DND-41 (cell line): ENCODE measurements around the gene COPZ1.

ENCODE experiments used
- ATAC-seq: fragments of 200-7000 bp; cut with Tn5 transposase; 3 replicates; pipeline ENCODE4 v1.9.1; 2021; ENCODE audit warnings: low read depth; ENCODE audit not compliant: insufficient read depth
- DNase-seq: peaks from one replicate; pipeline ENCODE4 v3.0.0-alpha.2; 2020
- H2AFZ ChIP-seq: 2 replicates; pipeline ENCODE4 v1.6.0; 2012; ENCODE audit warnings: low read depth, low read length
- H3K27ac ChIP-seq: 2 replicates; pipeline ENCODE4 v1.5.1; 2012; ENCODE audit warnings: low read length, inconsistent platforms
- H3K27me3 ChIP-seq: fragments of 200-600 bp; sonication (generic); 2 replicates; pipeline ENCODE4 v1.6.0; 2012; ENCODE audit warnings: low read length, mild to moderate bottlenecking, inconsistent platforms; ENCODE audit not compliant: insufficient read depth, poor library complexity
- H3K36me3 ChIP-seq: 2 replicates; pipeline ENCODE4 v1.5.1; 2012; ENCODE audit warnings: low read length, inconsistent platforms; ENCODE audit not compliant: insufficient read depth
- H3K4me1 ChIP-seq: 2 replicates; pipeline ENCODE4 v1.5.1; 2012; ENCODE audit warnings: mild to moderate bottlenecking, low read length; ENCODE audit not compliant: insufficient read depth
- H3K4me2 ChIP-seq: 2 replicates; pipeline ENCODE4 v1.6.0; 2012; ENCODE audit warnings: mild to moderate bottlenecking, moderate library complexity, low read length, inconsistent platforms; ENCODE audit not compliant: insufficient read depth
- H3K4me3 ChIP-seq, 2 experiments: fragments of 200-600 bp in 1 of 2; shearing (Covaris generic) in 1 of 2; 2 replicates each; pipeline ENCODE4 v1.5.1; 2012 to 2016; ENCODE audit warnings: inconsistent platforms in 2 of 2, low read length in 2 of 2, mild to moderate bottlenecking in 2 of 2, low read depth in 1 of 2, moderate library complexity in 1 of 2
- H3K79me2 ChIP-seq: 2 replicates; pipeline ENCODE4 v1.6.0; 2012; ENCODE audit warnings: low read length, inconsistent platforms; ENCODE audit not compliant: insufficient read depth
- H3K9ac ChIP-seq: 2 replicates; pipeline ENCODE4 v1.6.0; 2012; ENCODE audit warnings: low read depth, mild to moderate bottlenecking, inconsistent platforms, low read length, moderate library complexity
- H3K9me3 ChIP-seq: 2 replicates; pipeline ENCODE4 v1.5.1; 2012; ENCODE audit warnings: low read length, moderate library complexity, mild to moderate bottlenecking, inconsistent platforms; ENCODE audit not compliant: insufficient read depth, severe bottlenecking
- H4K20me1 ChIP-seq: 2 replicates; pipeline ENCODE4 v1.6.0; 2012; ENCODE audit warnings: low read length; ENCODE audit not compliant: insufficient read depth
- CTCF ChIP-seq: IDR thresholded peaks from 2 replicates; pipeline ENCODE4 v1.5.1; 2012; ENCODE audit warnings: borderline replicate concordance, low read length, moderate library complexity, mild to moderate bottlenecking; ENCODE audit not compliant: poor library complexity, severe bottlenecking; ENCODE audit errors: extremely low read depth
- EZH2 ChIP-seq: IDR thresholded peaks from 3 replicates; pipeline ENCODE4 v1.6.1; 2012; ENCODE audit warnings: borderline replicate concordance, low read depth, mild to moderate bottlenecking, moderate library complexity, low read length, inconsistent platforms; ENCODE audit not compliant: severe bottlenecking

COPZ1 gene

DNA sequence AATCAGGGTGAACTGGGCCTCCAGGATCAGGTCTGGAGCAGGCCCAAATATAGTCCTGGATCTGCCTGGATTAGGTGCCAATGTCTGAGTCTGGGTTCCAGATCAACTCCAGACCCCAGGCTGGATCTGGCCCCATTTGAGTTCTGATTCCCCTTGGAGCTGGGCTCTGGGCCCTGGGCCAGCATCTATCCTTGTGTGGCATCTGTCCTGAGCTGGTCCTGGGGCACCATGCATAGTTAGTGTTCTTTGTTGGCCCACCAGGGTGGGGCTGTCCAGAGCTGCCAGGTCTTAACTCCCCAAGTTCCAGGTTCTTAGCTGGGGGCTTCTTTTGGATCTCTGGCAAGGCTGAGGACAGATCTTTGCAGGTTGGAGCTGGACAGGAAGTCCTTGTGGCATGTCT is 70.6 kb downstream of the COPZ1 start:
- peaks cover 61% of the 10 kb centered on the region for H3K36me3 ChIP-seq
- no peak overlapping the region for H3K9ac ChIP-seq
- H3K9me3 ChIP-seq = no peaks in the 10 kb centered on the region
- H3K27me3 ChIP-seq = no peaks in the 10 kb centered on the region
- H3K4me1 ChIP-seq = no peaks in the 10 kb centered on the region
- H3K27ac ChIP-seq = no peak overlapping the region
- 0 out of 2 replicates have a peak, but pooled peaks cover 2% of the 10 kb centered on the region for H4K20me1 ChIP-seq
- no peak overlapping the region for H3K4me2 ChIP-seq
- ATAC-seq (no peak), DNase-seq (no peak)
- H2AFZ ChIP-seq = no peak overlapping the region
- no peak for TF ChIP-seq EZH2
- TF ChIP-seq CTCF = no peak
- no peak overlapping the region for H3K4me3 ChIP-seq
- no peaks in the 10 kb centered on the region for H3K79me2 ChIP-seq

DNA sequence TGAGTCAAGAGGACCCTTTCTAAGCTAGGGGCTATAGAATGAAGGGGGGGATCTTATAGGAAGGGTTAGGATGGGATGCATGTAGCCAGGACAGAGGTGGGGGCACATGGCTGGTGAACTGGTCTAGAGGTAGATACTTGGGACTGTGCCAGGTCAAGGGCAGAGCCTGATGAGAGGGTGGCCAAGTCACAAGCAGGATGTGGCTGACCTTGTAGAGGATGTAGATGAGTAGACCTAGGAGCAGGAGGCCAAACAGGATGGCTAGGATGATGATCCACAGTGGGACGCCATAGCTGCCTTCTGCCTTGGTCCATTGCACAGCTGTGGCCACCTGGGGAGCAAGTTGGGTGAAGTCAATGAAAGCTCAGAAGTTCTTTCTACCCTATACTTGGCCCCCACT is 72.2 kb downstream of the COPZ1 start:
- H4K20me1 ChIP-seq = 0 out of 2 replicates have a peak, but pooled peaks cover 2% of the 10 kb centered on the region
- no peaks in the 10 kb centered on the region for H3K9me3 ChIP-seq
- no peaks in the 10 kb centered on the region for H3K4me1 ChIP-seq
- H2AFZ ChIP-seq = no peak overlapping the region
- H3K36me3 ChIP-seq = peaks cover 77% of the 10 kb centered on the region
- H3K4me2 ChIP-seq = no peak overlapping the region
- DNase-seq (no peak), ATAC-seq (no peak)
- no peak overlapping the region for H3K27ac ChIP-seq
- H3K4me3 ChIP-seq = no peak overlapping the region
- no peaks in the 10 kb centered on the region for H3K27me3 ChIP-seq
- TF ChIP-seq EZH2 (no peak), CTCF (no peak)
- H3K9ac ChIP-seq = no peak overlapping the region
- H3K79me2 ChIP-seq = no peaks in the 10 kb centered on the region

DNA sequence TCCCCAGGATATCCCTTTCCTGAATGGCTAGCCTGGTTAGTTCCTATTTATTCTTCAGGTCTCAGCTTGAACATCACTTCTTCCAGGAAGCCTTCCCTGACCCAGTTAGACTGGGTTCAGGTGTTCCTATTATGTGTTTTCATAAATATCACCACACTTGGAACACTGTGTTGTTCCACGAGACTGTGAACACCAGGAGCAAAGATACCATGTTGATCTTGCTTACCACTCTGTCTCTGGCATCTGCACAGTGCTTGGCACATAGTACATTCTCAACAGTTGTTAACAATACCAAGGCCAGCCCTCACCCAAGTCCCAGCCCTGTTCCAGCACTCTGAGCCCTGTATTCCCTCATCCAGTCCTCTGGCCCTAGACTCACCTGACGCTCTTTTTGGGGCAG is 73.3 kb downstream of the COPZ1 start:
- Histone ChIP-seq H3K9ac (no peak overlapping the region), H3K27me3 (no peaks in the 10 kb centered on the region), H3K9me3 (no peaks in the 10 kb centered on the region), H2AFZ (no peak overlapping the region), H3K27ac (no peak overlapping the region), H4K20me1 (0 out of 2 replicates have a peak, but pooled peaks cover 2% of the 10 kb centered on the region), H3K4me2 (no peak overlapping the region), H3K4me1 (no peaks in the 10 kb centered on the region), H3K79me2 (no peaks in the 10 kb centered on the region), H3K36me3 (peaks cover 84% of the 10 kb centered on the region), H3K4me3 (no peak overlapping the region)
- no peak for TF ChIP-seq EZH2
- no peak for TF ChIP-seq CTCF
- no peak for DNase-seq
- no peak for ATAC-seq

DNA sequence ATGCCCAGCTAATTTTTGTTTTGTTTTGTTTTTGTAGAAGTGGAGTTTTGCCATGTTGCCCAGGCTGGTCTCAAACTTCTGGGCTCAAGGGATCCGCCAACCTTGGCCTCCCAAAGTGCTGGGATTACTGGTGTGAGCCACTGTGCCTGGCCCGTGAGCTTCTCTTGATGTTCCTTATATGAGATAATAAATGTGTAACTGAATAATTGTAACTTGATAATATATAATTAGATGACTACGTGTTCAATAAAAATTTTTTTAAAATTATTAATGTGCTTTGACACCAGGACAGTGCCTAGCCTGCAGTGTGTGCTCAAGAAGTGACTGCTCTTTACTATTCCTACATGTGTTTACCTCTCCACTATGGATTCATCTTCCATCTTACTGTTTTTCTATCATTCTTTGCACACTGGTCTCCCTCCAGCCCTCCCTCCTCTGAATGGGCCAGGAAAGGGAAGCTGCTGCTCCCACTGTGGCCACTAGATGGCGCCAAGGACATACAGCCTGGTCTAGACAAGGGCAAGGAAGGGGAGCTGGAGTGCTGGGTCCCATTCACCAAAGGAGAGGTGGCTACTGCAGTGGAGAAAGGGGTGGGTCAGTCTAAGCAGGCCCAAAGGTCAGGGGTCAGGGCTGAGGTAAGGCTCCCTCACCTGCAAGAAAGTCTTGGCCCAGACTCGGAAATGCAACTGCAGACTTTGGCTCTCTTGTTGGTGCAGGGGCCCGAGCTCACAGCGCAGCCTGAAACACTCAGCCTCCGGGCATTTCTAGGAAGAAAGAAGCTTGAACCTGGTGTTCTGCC is 74.3 kb downstream of the COPZ1 start:
- no peaks in the 10 kb centered on the region for H3K4me1 ChIP-seq
- TF ChIP-seq CTCF (peak; percentile 100), EZH2 (no peak)
- no peaks in the 10 kb centered on the region for H3K27me3 ChIP-seq
- H3K9me3 ChIP-seq = no peaks in the 10 kb centered on the region
- H3K4me3 ChIP-seq = no peak overlapping the region
- H3K27ac ChIP-seq = no peak overlapping the region
- H3K79me2 ChIP-seq = no peaks in the 10 kb centered on the region
- 0 out of 2 replicates have a peak, but pooled peaks cover 2% of the 10 kb centered on the region for H4K20me1 ChIP-seq
- H3K9ac ChIP-seq = no peak overlapping the region
- H2AFZ ChIP-seq = no peak overlapping the region
- peaks cover 94% of the 10 kb centered on the region for H3K36me3 ChIP-seq
- H3K4me2 ChIP-seq = no peak overlapping the region
- DNase-seq (peak; percentile 89), ATAC-seq (peak; percentile 98)
